Measurements from ENCODE around the gene RASGRP4. TPM values are rescaled to one million over a fixed set of nuclear protein-coding genes. Genes with fewer than 3 reads are reported as not detected.

The RASGRP4 gene
- total and polyA plus RNA-seq, 10 donors = 1.7 to 59.9 (median 19.5) TPM

- Histone ChIP-seq H3K27me3 (replicated peaks in 1 of 7) (no peaks in the 10 kb centered on the region), H3K4me3 (no peak overlapping the region), H3K27ac (no peak overlapping the region), H3K9me3 (peaks cover 0 to 4% (median 0%) of the 10 kb centered on the region in 8 donors), H3K4me1 (no peaks in the 10 kb centered on the region), H3K36me3 (no peaks in the 10 kb centered on the region)
- no peak for DNase-seq
- intact Hi-C loops (cut with DNase I; ENCODE audit: low total_unique reads) = no loop called here
- TF ChIP-seq CTCF (IDR thresholded peaks at IDR 0.05 in 8 of 11, conservative IDR thresholded peaks at IDR 0.05 in 3 of 11) (no peak), POLR2A (IDR thresholded peaks at IDR 0.05) (no peak), POLR2AphosphoS5 (IDR thresholded peaks at IDR 0.05) (no peak)
- WGBS, 5 donors = 68 to 85% (median 80%) methylated on average over 30 to 45 of the region's 45 CpGs
Observed at GRCh38 chr19:38452430-38453366, 26.7 kb upstream of the RASGRP4 start.

GRCh38 chr19:38451629-38452028 lies 25.6 kb upstream of the RASGRP4 start:
- intact Hi-C loops (cut with DNase I; ENCODE audit: low total_unique reads) = no loop called here
- no peaks in the 10 kb centered on the region for H3K27me3 ChIP-seq (replicated peaks in 1 of 7)
- TF ChIP-seq POLR2A (IDR thresholded peaks at IDR 0.05) (no peak), POLR2AphosphoS5 (IDR thresholded peaks at IDR 0.05) (no peak), CTCF (IDR thresholded peaks at IDR 0.05 in 8 of 11, conservative IDR thresholded peaks at IDR 0.05 in 3 of 11) (no peak)
- H3K27ac ChIP-seq = no peak overlapping the region
- WGBS, 5 donors = 82 to 94% (median 86%) methylated on average over 9 of the region's 9 CpGs
- peaks cover 0 to 4% (median 0%) of the 10 kb centered on the region in 8 donors for H3K9me3 ChIP-seq
- no peak overlapping the region for H3K4me3 ChIP-seq
- H3K4me1 ChIP-seq = no peaks in the 10 kb centered on the region
- no peaks in the 10 kb centered on the region for H3K36me3 ChIP-seq
- DNase-seq = no peak

- TF ChIP-seq CTCF (IDR thresholded peaks at IDR 0.05 in 8 of 11, conservative IDR thresholded peaks at IDR 0.05 in 3 of 11) (no peak), POLR2A (IDR thresholded peaks at IDR 0.05) (no peak), POLR2AphosphoS5 (IDR thresholded peaks at IDR 0.05) (no peak)
Observed at GRCh38 chr19:38451036-38451435, 25.0 kb upstream of the RASGRP4 start.

GRCh38 chr19:38449518-38449917 lies 23.5 kb upstream of the RASGRP4 start:
- Histone ChIP-seq H3K36me3 (no peaks in the 10 kb centered on the region), H3K4me3 (no peak overlapping the region), H3K9me3 (peaks cover 0 to 4% (median 0%) of the 10 kb centered on the region in 8 donors), H3K4me1 (no peaks in the 10 kb centered on the region), H3K27me3 (replicated peaks in 1 of 7) (no peaks in the 10 kb centered on the region), H3K27ac (no peak overlapping the region)
- intact Hi-C loops (cut with DNase I; ENCODE audit: low total_unique reads) = no loop called here
- DNase-seq = no peak
- TF ChIP-seq CTCF (IDR thresholded peaks at IDR 0.05 in 8 of 11, conservative IDR thresholded peaks at IDR 0.05 in 3 of 11) (no peak), POLR2AphosphoS5 (IDR thresholded peaks at IDR 0.05) (no peak), POLR2A (IDR thresholded peaks at IDR 0.05) (no peak)
- WGBS, 5 donors = 75 to 84% (median 79%) methylated on average over 5 of the region's 5 CpGs

More at GRCh38 chr19:38451036-38451435, 25.0 kb upstream of the RASGRP4 start:
- H3K27ac ChIP-seq = no peak overlapping the region
- H3K36me3 ChIP-seq = no peaks in the 10 kb centered on the region
- intact Hi-C loops (cut with DNase I; ENCODE audit: low total_unique reads) = no loop called here
- no peaks in the 10 kb centered on the region for H3K4me1 ChIP-seq
- H3K9me3 ChIP-seq = peaks cover 0 to 4% (median 0%) of the 10 kb centered on the region in 8 donors
- 81 to 90% (median 83%) methylated on average over 8 of the region's 8 CpGs for WGBS, 5 donors
- DNase-seq = no peak
- no peaks in the 10 kb centered on the region for H3K27me3 ChIP-seq (replicated peaks in 1 of 7)
- H3K4me3 ChIP-seq = no peak overlapping the region
